CD4-positive, alpha-beta T cell (primary cell): ENCODE data around the gene KDM2B. TPM values are rescaled to one million over a fixed set of nuclear protein-coding genes. Genes with fewer than 3 reads are reported as not detected.

Experiments
- ATAC-seq: fragments of 200-7000 bp; cut with Tn5 transposase; one replicate; pipeline ENCODE4 v1.10.0; 2022; ENCODE audit warnings: mild to moderate bottlenecking; ENCODE audit not compliant: poor library complexity
- CTCF ChIA-PET: fragments of 350-600 bp; sonication (Branson Sonifier 250); formaldehyde crosslinking; loops from one replicate; lab custom pipeline; 2021; ENCODE audit warnings: antibody characterized with exemption, inconsistent platforms; lab: Charles Lee
- POLR2A ChIA-PET: fragments of 350-600 bp; sonication (Branson Sonifier 250); formaldehyde crosslinking; loops from one replicate; lab custom pipeline; 2021; ENCODE audit warnings: antibody characterized with exemption, inconsistent platforms; lab: Charles Lee
- DNase-seq, 14 experiments: peaks; one replicate each; pipeline ENCODE4 v3.0.0-alpha.2; 2013 to 2020; ENCODE audit warnings: mixed read lengths in 2 of 14
- H3K27ac ChIP-seq, 2 donors: one replicate each; pipeline versions ENCODE4 v1.5.1 to v1.7.0; 2013; ENCODE audit warnings: low read length in 2 of 2, low read depth in 1 of 2, mild to moderate bottlenecking in 1 of 2
- H3K27me3 ChIP-seq, 2 experiments: 1 replicate in 1 of 2; 2 replicates in 1 of 2; pipeline versions ENCODE4 v1.6.1 to v1.7.0; 2013; ENCODE audit warnings: low read length in 2 of 2, control low read depth in 1 of 2, mild to moderate bottlenecking in 1 of 2, moderate library complexity in 1 of 2; ENCODE audit not compliant: insufficient read depth in 2 of 2, control insufficient read depth in 1 of 2
- H3K36me3 ChIP-seq: one replicate; pipeline ENCODE4 v1.6.1; 2013; ENCODE audit warnings: low read length, control low read depth; ENCODE audit not compliant: insufficient read depth
- H3K4me1 ChIP-seq: one replicate; pipeline ENCODE4 v1.6.1; 2013; ENCODE audit warnings: low read length, control low read depth; ENCODE audit not compliant: insufficient read depth
- H3K4me3 ChIP-seq: one replicate; pipeline ENCODE4 v1.5.1; 2013; ENCODE audit warnings: mild to moderate bottlenecking, low read length, moderate library complexity
- H3K9me3 ChIP-seq, 2 experiments: 1 replicate in 1 of 2; 2 replicates in 1 of 2; pipeline versions ENCODE4 v1.6.1 to v1.7.0; 2013; ENCODE audit warnings: low read length in 2 of 2, mild to moderate bottlenecking in 2 of 2, control low read depth in 1 of 2, moderate library complexity in 1 of 2; ENCODE audit not compliant: control insufficient read depth in 1 of 2, insufficient read depth in 1 of 2
- H3K27ac Mint-ChIP-seq: one replicate; pipeline ENCODE4 v1.8.0; 2020; ENCODE audit warnings: mixed read lengths
- H3K27me3 Mint-ChIP-seq: one replicate; pipeline ENCODE4 v1.8.0; 2021; ENCODE audit warnings: mixed read lengths
- H3K36me3 Mint-ChIP-seq: one replicate; pipeline ENCODE4 v1.8.0; 2021; ENCODE audit warnings: low read depth, mixed read lengths
- H3K4me1 Mint-ChIP-seq: one replicate; pipeline ENCODE4 v1.8.0; 2021; ENCODE audit warnings: low read depth, mixed read lengths
- H3K4me3 Mint-ChIP-seq: one replicate; pipeline ENCODE4 v1.8.0; 2020; ENCODE audit warnings: mild to moderate bottlenecking, mixed read lengths
- H3K9me3 Mint-ChIP-seq: one replicate; pipeline ENCODE4 v1.8.0; 2020; ENCODE audit warnings: mixed read lengths
- CTCF ChIP-seq: fragments of 200-600 bp; IDR thresholded peaks from one replicate; pipeline ENCODE4 v1.8.0; 2022; ENCODE audit warnings: antibody characterized with exemption, mild to moderate bottlenecking
- intact Hi-C, 2 experiments: fragments of 100-400 bp; cut with DNase I in 1 of 2; cut with micrococcal nuclease in 1 of 2; formaldehyde crosslinking; loops; one replicate each; pipeline versions ENCODE4 v1.15.1 to v1.9.0; 2023 to 2025; cut with DNase I, micrococcal nuclease
- total RNA-seq, 174 experiments: library from RNA in 2 of 174; stranded (reverse) in 2 of 174; gene quantifications; one replicate each; pipeline ENCODE4 v1.2.3 and lab custom pipeline; 2021 to 2026

Gene KDM2B
- total RNA-seq, 2 experiments from 2014 or later: 60.4 to 62.6 TPM

GRCh38 chr12:121520586-121521086 lies 60.2 kb downstream of the KDM2B start:
- DNase-seq: peak in 2 of 14 experiments; percentile 40 to 46
- intact Hi-C loops: no loop called here
- Histone ChIP-seq H3K4me3 (no peak overlapping the region), H3K27me3 (no peaks in the 10 kb centered on the region), H3K36me3 (peaks cover 62% of the 10 kb centered on the region), H3K27ac (no peak overlapping the region), H3K9me3 (no peaks in the 10 kb centered on the region), H3K4me1 (peaks cover 2% of the 10 kb centered on the region)
- ChIA-PET CTCF (no interaction called here), POLR2A (interaction anchor here (1.8 kb wide), 1 partner anchor 59 kb away, joined by 3 read pairs; no protein-coding TSS in a partner anchor)
- H3K27me3 Mint-ChIP-seq: no peaks in the 10 kb centered on the region
- H3K27ac Mint-ChIP-seq: no peak overlapping the region
- TF ChIP-seq CTCF: no peak
- H3K9me3 Mint-ChIP-seq: no peaks in the 10 kb centered on the region
- ATAC-seq: no peak
- no peaks in the 10 kb centered on the region for H3K4me1 Mint-ChIP-seq
- H3K4me3 Mint-ChIP-seq: no peak overlapping the region
- peaks cover 30% of the 10 kb centered on the region for H3K36me3 Mint-ChIP-seq

- Mint-ChIP-seq H3K27ac (no peak overlapping the region), H3K27me3 (no peaks in the 10 kb centered on the region), H3K9me3 (no peaks in the 10 kb centered on the region), H3K36me3 (peaks cover 30% of the 10 kb centered on the region), H3K4me3 (no peak overlapping the region), H3K4me1 (no peaks in the 10 kb centered on the region)
- no peak for TF ChIP-seq CTCF
- ChIA-PET CTCF (no interaction called here), POLR2A (interaction anchor here (1.8 kb wide), 1 partner anchor 59 kb away, joined by 3 read pairs; no protein-coding TSS in a partner anchor)
- H3K36me3 ChIP-seq: peaks cover 59% of the 10 kb centered on the region
- peaks cover 4% of the 10 kb centered on the region for H3K4me1 ChIP-seq
- intact Hi-C loops: no loop called here
- no peaks in the 10 kb centered on the region for H3K9me3 ChIP-seq
- H3K4me3 ChIP-seq: no peak overlapping the region
- DNase-seq: no peak
- no peak overlapping the region for H3K27ac ChIP-seq
- no peak for ATAC-seq
- no peaks in the 10 kb centered on the region for H3K27me3 ChIP-seq
Measured at GRCh38 chr12:121520119-121520518, 60.7 kb downstream of the KDM2B start.

- intact Hi-C loops: no loop called here
- Mint-ChIP-seq H3K4me1 (peaks cover 2% of the 10 kb centered on the region), H3K27me3 (no peaks in the 10 kb centered on the region), H3K4me3 (no peak overlapping the region), H3K9me3 (no peaks in the 10 kb centered on the region), H3K27ac (no peak overlapping the region), H3K36me3 (peaks cover 27% of the 10 kb centered on the region)
- Histone ChIP-seq H3K27ac (no peak overlapping the region), H3K4me1 (peaks cover 7% of the 10 kb centered on the region), H3K36me3 (peaks cover 52% of the 10 kb centered on the region), H3K4me3 (no peak overlapping the region), H3K27me3 (no peaks in the 10 kb centered on the region), H3K9me3 (no peaks in the 10 kb centered on the region)
- DNase-seq: no peak
- POLR2A ChIA-PET: interaction anchor here (1.8 kb wide), 1 partner anchor 60 kb away, joined by 3 read pairs; no protein-coding TSS in a partner anchor
- no peak for TF ChIP-seq CTCF
- no peak for ATAC-seq
- CTCF ChIA-PET: no interaction called here
Measured at GRCh38 chr12:121519227-121519626, 61.6 kb downstream of the KDM2B start.
